ENCODE data around the gene TBC1D23.
"Not testable (repeated sequence)": the region's sequence is repeated elsewhere in the genome, so short reads cannot be mapped to it uniquely, and the experiment has no call there.

TBC1D23 gene

GRCh38 chr3:100327377-100327776, 66.6 kb downstream of the TBC1D23 start:
- H3K27me3 ChIP-seq (ENCODE audit: control insufficient read depth, insufficient read depth, low read length, poor library complexity, severe bottlenecking); H3K27ac ChIP-seq (ENCODE audit: insufficient read depth, low read depth, low read length, poor library complexity, severe bottlenecking); H3K36me3 ChIP-seq (ENCODE audit: control insufficient read depth, insufficient read depth, low read length); H3K4me1 ChIP-seq (ENCODE audit: control insufficient read depth, insufficient read depth, low read length); H3K4me3 ChIP-seq (ENCODE audit: insufficient read depth, low read depth, low read length); H3K9me3 ChIP-seq (ENCODE audit: control insufficient read depth, low read length): not testable (repeated sequence)
- 90 to 91% methylated on average over 5 of the region's 5 CpGs for WGBS, 2 experiments

- no peak overlapping the region for H3K27ac ChIP-seq (ENCODE audit: insufficient read depth, low read depth, low read length, poor library complexity, severe bottlenecking)
- no peak overlapping the region for H3K4me3 ChIP-seq (ENCODE audit: insufficient read depth, low read depth, low read length)
- WGBS, 2 experiments = 90 to 91% methylated on average over 4 of the region's 4 CpGs
- H3K36me3 ChIP-seq (ENCODE audit: control insufficient read depth, insufficient read depth, low read length) = no peaks in the 10 kb centered on the region
- H3K9me3 ChIP-seq (ENCODE audit: control insufficient read depth, low read length) = no peaks in the 10 kb centered on the region
- H3K4me1 ChIP-seq (ENCODE audit: control insufficient read depth, insufficient read depth, low read length) = peaks cover 2% of the 10 kb centered on the region
- H3K27me3 ChIP-seq (ENCODE audit: control insufficient read depth, insufficient read depth, low read length, poor library complexity, severe bottlenecking) = peaks cover 14% of the 10 kb centered on the region
Measured at GRCh38 chr3:100329800-100330489, 69.2 kb downstream of the TBC1D23 start.

GRCh38 chr3:100330651-100331050, 69.9 kb downstream of the TBC1D23 start:
- 92 to 96% methylated on average over 5 of the region's 5 CpGs for WGBS, 2 experiments
- Histone ChIP-seq H3K27me3 (ENCODE audit: control insufficient read depth, insufficient read depth, low read length, poor library complexity, severe bottlenecking) (peaks cover 14% of the 10 kb centered on the region), H3K4me3 (ENCODE audit: insufficient read depth, low read depth, low read length) (no peak overlapping the region), H3K9me3 (ENCODE audit: control insufficient read depth, low read length) (no peaks in the 10 kb centered on the region), H3K27ac (ENCODE audit: insufficient read depth, low read depth, low read length, poor library complexity, severe bottlenecking) (no peak overlapping the region), H3K4me1 (ENCODE audit: control insufficient read depth, insufficient read depth, low read length) (peaks cover 9% of the 10 kb centered on the region), H3K36me3 (ENCODE audit: control insufficient read depth, insufficient read depth, low read length) (no peaks in the 10 kb centered on the region)

- Histone ChIP-seq H3K4me3 (ENCODE audit: insufficient read depth, low read depth, low read length) (no peak overlapping the region), H3K9me3 (ENCODE audit: control insufficient read depth, low read length) (no peaks in the 10 kb centered on the region), H3K27ac (ENCODE audit: insufficient read depth, low read depth, low read length, poor library complexity, severe bottlenecking) (no peak overlapping the region), H3K36me3 (ENCODE audit: control insufficient read depth, insufficient read depth, low read length) (no peaks in the 10 kb centered on the region), H3K27me3 (ENCODE audit: control insufficient read depth, insufficient read depth, low read length, poor library complexity, severe bottlenecking) (peaks cover 14% of the 10 kb centered on the region), H3K4me1 (ENCODE audit: control insufficient read depth, insufficient read depth, low read length) (peaks cover 9% of the 10 kb centered on the region)
- WGBS, 2 experiments = 95 to 96% methylated on average over 4 of the region's 4 CpGs
Measured at GRCh38 chr3:100331660-100332059, 70.9 kb downstream of the TBC1D23 start.

GRCh38 chr3:100333051-100333450, 72.3 kb downstream of the TBC1D23 start:
- no peaks in the 10 kb centered on the region for H3K36me3 ChIP-seq (ENCODE audit: control insufficient read depth, insufficient read depth, low read length)
- no peak overlapping the region for H3K27ac ChIP-seq (ENCODE audit: insufficient read depth, low read depth, low read length, poor library complexity, severe bottlenecking)
- H3K4me1 ChIP-seq (ENCODE audit: control insufficient read depth, insufficient read depth, low read length) = peaks cover 9% of the 10 kb centered on the region

GRCh38 chr3:100333970-100334487, 73.2 kb downstream of the TBC1D23 start:
- H3K4me1 ChIP-seq (ENCODE audit: control insufficient read depth, insufficient read depth, low read length) = peaks cover 9% of the 10 kb centered on the region
- peak overlapping the region; percentile 59 for H3K4me3 ChIP-seq (ENCODE audit: insufficient read depth, low read depth, low read length)
- H3K27ac ChIP-seq (ENCODE audit: insufficient read depth, low read depth, low read length, poor library complexity, severe bottlenecking) = no peak overlapping the region
- peaks cover 14% of the 10 kb centered on the region for H3K27me3 ChIP-seq (ENCODE audit: control insufficient read depth, insufficient read depth, low read length, poor library complexity, severe bottlenecking)
- no peaks in the 10 kb centered on the region for H3K36me3 ChIP-seq (ENCODE audit: control insufficient read depth, insufficient read depth, low read length)
- 46% methylated on average over 14 of the region's 14 CpGs for WGBS, 2 experiments
- H3K9me3 ChIP-seq (ENCODE audit: control insufficient read depth, low read length) = no peaks in the 10 kb centered on the region

More at GRCh38 chr3:100333051-100333450, 72.3 kb downstream of the TBC1D23 start:
- H3K9me3 ChIP-seq (ENCODE audit: control insufficient read depth, low read length) = no peaks in the 10 kb centered on the region
- peaks cover 14% of the 10 kb centered on the region for H3K27me3 ChIP-seq (ENCODE audit: control insufficient read depth, insufficient read depth, low read length, poor library complexity, severe bottlenecking)
- no peak overlapping the region for H3K4me3 ChIP-seq (ENCODE audit: insufficient read depth, low read depth, low read length)

GRCh38 chr3:100334488-100335351, 73.9 kb downstream of the TBC1D23 start, which contains the start of gene NIT2:
NIT2 (plus strand) TSS chr3:100334757; CDS start chr3:100334792, 35 bp downstream.
- Histone ChIP-seq H3K4me3 (ENCODE audit: insufficient read depth, low read depth, low read length) (peak within 1 kb of the TSS; percentile 59), H3K4me1 (ENCODE audit: control insufficient read depth, insufficient read depth, low read length) (peaks cover 9% of the 10 kb centered on the region), H3K27ac (ENCODE audit: insufficient read depth, low read depth, low read length, poor library complexity, severe bottlenecking) (no peak within 1 kb of the TSS), H3K36me3 (ENCODE audit: control insufficient read depth, insufficient read depth, low read length) (no peaks in the 10 kb centered on the region), H3K9me3 (ENCODE audit: control insufficient read depth, low read length) (no peaks in the 10 kb centered on the region), H3K27me3 (ENCODE audit: control insufficient read depth, insufficient read depth, low read length, poor library complexity, severe bottlenecking) (peaks cover 14% of the 10 kb centered on the region)
- 1% methylated on average over 77 of the region's 77 CpGs for WGBS, 2 experiments

- Histone ChIP-seq H3K4me1 (ENCODE audit: control insufficient read depth, insufficient read depth, low read length) (peaks cover 9% of the 10 kb centered on the region), H3K27me3 (ENCODE audit: control insufficient read depth, insufficient read depth, low read length, poor library complexity, severe bottlenecking) (peaks cover 14% of the 10 kb centered on the region), H3K9me3 (ENCODE audit: control insufficient read depth, low read length) (no peaks in the 10 kb centered on the region), H3K27ac (ENCODE audit: insufficient read depth, low read depth, low read length, poor library complexity, severe bottlenecking) (no peak overlapping the region), H3K4me3 (ENCODE audit: insufficient read depth, low read depth, low read length) (peak overlapping the region; percentile 59), H3K36me3 (ENCODE audit: control insufficient read depth, insufficient read depth, low read length) (no peaks in the 10 kb centered on the region)
- WGBS, 2 experiments = 87 to 90% methylated on average over 14 of the region's 14 CpGs
Measured at GRCh38 chr3:100335434-100335833, 74.6 kb downstream of the TBC1D23 start.

- H3K36me3 ChIP-seq (ENCODE audit: control insufficient read depth, insufficient read depth, low read length); H3K9me3 ChIP-seq (ENCODE audit: control insufficient read depth, low read length); H3K27ac ChIP-seq (ENCODE audit: insufficient read depth, low read depth, low read length, poor library complexity, severe bottlenecking); H3K4me3 ChIP-seq (ENCODE audit: insufficient read depth, low read depth, low read length); H3K4me1 ChIP-seq (ENCODE audit: control insufficient read depth, insufficient read depth, low read length): not testable (repeated sequence)
- H3K27me3 ChIP-seq (ENCODE audit: control insufficient read depth, insufficient read depth, low read length, poor library complexity, severe bottlenecking) = peaks cover 14% of the 10 kb centered on the region
- WGBS, 2 experiments = 92 to 95% methylated on average over 9 of the region's 10 CpGs
Measured at GRCh38 chr3:100336229-100336628, 75.4 kb downstream of the TBC1D23 start.

- H3K9me3 ChIP-seq (ENCODE audit: control insufficient read depth, low read length) = no peaks in the 10 kb centered on the region
- H3K27me3 ChIP-seq (ENCODE audit: control insufficient read depth, insufficient read depth, low read length, poor library complexity, severe bottlenecking) = peaks cover 5% of the 10 kb centered on the region
- 94 to 97% methylated on average over 10 of the region's 10 CpGs for WGBS, 2 experiments
- H3K4me1 ChIP-seq (ENCODE audit: control insufficient read depth, insufficient read depth, low read length) = peaks cover 9% of the 10 kb centered on the region
- H3K36me3 ChIP-seq (ENCODE audit: control insufficient read depth, insufficient read depth, low read length) = peaks cover 5% of the 10 kb centered on the region
- no peak overlapping the region for H3K4me3 ChIP-seq (ENCODE audit: insufficient read depth, low read depth, low read length)
- H3K27ac ChIP-seq (ENCODE audit: insufficient read depth, low read depth, low read length, poor library complexity, severe bottlenecking) = no peak overlapping the region
Measured at GRCh38 chr3:100338911-100339310, 78.1 kb downstream of the TBC1D23 start.

All from ectodermal cell (in vitro differentiated cells).